A673 (cell line): ENCODE data around the gene GMPPB. TPM values are rescaled to one million over a fixed set of nuclear protein-coding genes. Genes with fewer than 3 reads are reported as not detected.

ENCODE experiments used
- BruUV-seq: library from RNA; stranded (reverse); fragments of 400-500 nt; replicated peaks from 2 replicates; lab custom pipeline; 2021; lab: Mats Ljungman, UMichigan
- CTCF ChIA-PET: fragments of 300-600 bp; sonication (Branson Sonifier 250); formaldehyde crosslinking; loops from one replicate; lab custom pipeline; 2022; ENCODE audit warnings: antibody characterized with exemption; lab: Charles Lee
- POLR2A ChIA-PET: fragments of 300-600 bp; sonication (Branson Sonifier 250); formaldehyde crosslinking; loops from one replicate; lab custom pipeline; 2022; ENCODE audit warnings: antibody characterized with exemption; ENCODE audit not compliant: low non-redundant PET; lab: Charles Lee
- DNase-seq: peaks from one replicate; pipeline ENCODE4 v3.0.0-alpha.2; 2015; ENCODE audit warnings: low spot score
- H3K27ac ChIP-seq: fragments of 200-600 bp; sonication (generic); 2 replicates; pipeline ENCODE4 v1.5.1; 2016; ENCODE audit warnings: mixed run types, low read depth, mild to moderate bottlenecking, mixed read lengths, antibody characterized with exemption, low read length; ENCODE audit not compliant: poor library complexity, severe bottlenecking
- H3K27me3 ChIP-seq: fragments of 200-600 bp; sonication (generic); replicated peaks from 2 replicates; pipeline ENCODE4 v1.6.1; 2017; ENCODE audit warnings: mixed run types, low read depth, mild to moderate bottlenecking, mixed read lengths, antibody characterized with exemption, low read length; ENCODE audit not compliant: insufficient read depth, poor library complexity
- H3K36me3 ChIP-seq: fragments of 200-600 bp; sonication (generic); 2 replicates; pipeline ENCODE4 v1.6.1; 2016; ENCODE audit warnings: mixed run types, mild to moderate bottlenecking, mixed read lengths, antibody characterized with exemption, low read length; ENCODE audit not compliant: insufficient read depth, poor library complexity, severe bottlenecking
- H3K4me1 ChIP-seq: fragments of 200-600 bp; sonication (generic); 2 replicates; pipeline ENCODE4 v1.6.1; 2017; ENCODE audit warnings: mixed run types, mild to moderate bottlenecking, mixed read lengths, antibody characterized with exemption, low read length; ENCODE audit not compliant: insufficient read depth, poor library complexity, severe bottlenecking
- H3K4me3 ChIP-seq: fragments of 200-600 bp; sonication (generic); 2 replicates; pipeline ENCODE4 v1.5.1; 2016; ENCODE audit warnings: low read depth, mixed run types, mild to moderate bottlenecking, mixed read lengths, low read length; ENCODE audit not compliant: poor library complexity, severe bottlenecking
- H3K9me3 ChIP-seq: fragments of 200-600 bp; sonication (generic); 2 replicates; pipeline ENCODE4 v1.6.1; 2016; ENCODE audit warnings: mixed run types, low read depth, mild to moderate bottlenecking, mixed read lengths, antibody characterized with exemption, low read length; ENCODE audit not compliant: poor library complexity, severe bottlenecking
- EZH2 ChIP-seq: fragments of 200-600 bp; sonication (generic); IDR thresholded peaks from 2 replicates; pipeline ENCODE4 v1.6.1; 2017; ENCODE audit warnings: borderline replicate concordance, low read depth, mild to moderate bottlenecking, mixed read lengths, antibody characterized with exemption, low read length; ENCODE audit not compliant: poor library complexity, severe bottlenecking
- intact Hi-C: fragments of 100-400 bp; cut with micrococcal nuclease; formaldehyde crosslinking; loops from one replicate; pipeline ENCODE4 v1.10.0; 2022; ENCODE audit not compliant: unreplicated experiment
- total RNA-seq: library from RNA; stranded (reverse); gene quantifications from 2 replicates; pipeline ENCODE4 v1.2.3, GENCODE V29; 2021
- TF ChIP-seq, protein P1 (sequence below): fragments of 300-800, 200-600 bp; sonication (generic); conservative IDR thresholded peaks from 2 replicates; pipeline ENCODE4 v1.5.1; 2017; ENCODE audit warnings: low read depth, mild to moderate bottlenecking, antibody characterized with exemption, low read length, moderate library complexity, mixed read lengths

The GMPPB gene
- total RNA-seq, 1 experiment from 2014 or later, result 15.2 TPM

DNA sequence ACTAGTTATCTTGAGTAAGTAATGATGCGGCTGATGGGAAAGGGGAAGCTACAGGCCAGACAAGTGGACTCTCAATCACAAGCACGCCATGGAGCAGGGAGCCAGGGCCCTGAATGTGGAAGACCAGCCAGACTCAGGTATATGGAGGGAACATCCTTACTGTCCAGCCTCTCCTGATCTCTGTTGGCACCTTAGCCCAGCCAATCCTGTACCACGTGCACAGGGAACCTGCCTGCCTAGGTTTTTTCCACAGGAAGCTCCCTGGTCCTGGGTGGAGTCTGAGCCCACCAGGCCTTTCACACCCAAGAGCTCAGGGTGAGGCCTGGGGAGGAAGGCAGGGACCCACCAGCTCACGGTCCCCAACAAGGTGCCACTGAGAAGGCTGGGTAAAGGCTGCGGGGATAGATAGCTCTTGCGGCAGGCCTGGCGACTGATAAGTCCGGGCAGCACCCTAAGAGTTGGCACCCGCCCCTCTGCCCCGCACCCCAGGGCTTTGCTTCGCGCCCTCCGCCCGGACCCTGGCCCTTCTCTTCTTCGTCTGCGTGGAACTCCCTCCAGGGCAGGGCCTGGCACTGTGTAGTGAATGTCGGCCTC, 50.5 kb downstream of the GMPPB start:
- intact Hi-C loops, result no loop called here
- no peaks in the 10 kb centered on the region for H3K9me3 ChIP-seq
- peaks cover 2% of the 10 kb centered on the region for H3K36me3 ChIP-seq
- no peak for DNase-seq
- no peaks in the 10 kb centered on the region for H3K4me1 ChIP-seq
- H3K27me3 ChIP-seq, result no peaks in the 10 kb centered on the region
- peak overlapping the region; percentile 69 for H3K4me3 ChIP-seq
- CTCF ChIA-PET, result interaction anchor here (0.6 to 0.9 kb wide), 2 partner anchors 62 to 133 kb away, joined by 4 read pairs; no protein-coding TSS in a partner anchor
- no TSS peak for BruUV-seq
- no peak for TF ChIP-seq EZH2
- TF ChIP-seq, protein P1, sequence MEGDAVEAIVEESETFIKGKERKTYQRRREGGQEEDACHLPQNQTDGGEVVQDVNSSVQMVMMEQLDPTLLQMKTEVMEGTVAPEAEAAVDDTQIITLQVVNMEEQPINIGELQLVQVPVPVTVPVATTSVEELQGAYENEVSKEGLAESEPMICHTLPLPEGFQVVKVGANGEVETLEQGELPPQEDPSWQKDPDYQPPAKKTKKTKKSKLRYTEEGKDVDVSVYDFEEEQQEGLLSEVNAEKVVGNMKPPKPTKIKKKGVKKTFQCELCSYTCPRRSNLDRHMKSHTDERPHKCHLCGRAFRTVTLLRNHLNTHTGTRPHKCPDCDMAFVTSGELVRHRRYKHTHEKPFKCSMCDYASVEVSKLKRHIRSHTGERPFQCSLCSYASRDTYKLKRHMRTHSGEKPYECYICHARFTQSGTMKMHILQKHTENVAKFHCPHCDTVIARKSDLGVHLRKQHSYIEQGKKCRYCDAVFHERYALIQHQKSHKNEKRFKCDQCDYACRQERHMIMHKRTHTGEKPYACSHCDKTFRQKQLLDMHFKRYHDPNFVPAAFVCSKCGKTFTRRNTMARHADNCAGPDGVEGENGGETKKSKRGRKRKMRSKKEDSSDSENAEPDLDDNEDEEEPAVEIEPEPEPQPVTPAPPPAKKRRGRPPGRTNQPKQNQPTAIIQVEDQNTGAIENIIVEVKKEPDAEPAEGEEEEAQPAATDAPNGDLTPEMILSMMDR, result no peak
- POLR2A ChIA-PET, result no interaction called here
- H3K27ac ChIP-seq, result peak overlapping the region; percentile 90

DNA sequence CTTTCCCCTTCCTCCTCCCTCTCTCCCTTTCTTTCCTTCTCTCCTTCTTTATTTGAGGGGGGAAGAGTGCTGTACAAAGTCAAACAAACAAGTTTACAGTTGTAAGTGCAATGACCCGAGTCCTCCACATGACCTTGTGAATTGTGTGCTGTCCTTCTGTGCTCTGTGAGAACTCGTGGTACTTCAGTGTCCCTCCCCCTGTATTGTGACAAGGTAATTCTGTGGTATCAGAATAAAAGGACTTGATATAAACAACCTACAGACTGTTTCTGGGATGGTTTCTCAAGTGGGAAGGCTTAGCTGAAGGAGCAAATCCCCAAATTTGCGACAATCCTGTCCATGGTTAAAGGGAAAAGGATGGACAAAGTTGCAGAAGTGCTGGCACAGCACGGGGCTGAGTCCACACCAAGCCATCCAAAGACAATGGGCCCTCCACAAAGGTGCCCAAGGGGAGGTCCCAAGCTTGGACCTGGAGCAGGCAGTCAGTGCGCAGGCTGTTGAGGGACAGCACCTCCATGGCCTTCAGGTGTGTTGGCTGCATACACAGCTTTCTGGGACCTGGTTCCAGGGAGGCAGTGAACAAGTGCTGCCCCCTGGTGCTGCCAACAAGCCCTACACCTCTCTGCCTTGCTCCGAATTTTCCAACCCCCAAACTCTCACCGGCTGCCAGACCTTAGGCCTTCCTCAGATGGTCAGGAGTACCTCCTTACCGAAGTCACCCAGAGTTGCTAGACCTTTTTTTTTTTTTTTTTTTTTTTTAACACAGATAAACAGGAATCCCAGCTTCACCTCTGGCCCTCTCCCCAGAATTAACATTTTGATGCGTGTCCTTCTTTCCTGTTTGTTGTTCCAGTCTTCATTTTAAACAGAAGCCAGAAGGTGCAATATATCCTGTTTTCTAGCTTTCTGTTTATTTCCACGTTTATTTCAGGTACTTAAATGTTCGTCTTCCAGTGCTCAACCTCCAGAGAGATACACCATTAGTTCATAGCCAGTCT, 52.2 kb downstream of the GMPPB start:
- no TSS peak for BruUV-seq
- no peaks in the 10 kb centered on the region for H3K27me3 ChIP-seq
- no peaks in the 10 kb centered on the region for H3K9me3 ChIP-seq
- intact Hi-C loops, result loop anchor here (1.0 kb wide), 1 partner anchor 132 kb away; no protein-coding TSS in a partner anchor
- TF ChIP-seq, protein P1, result peak; percentile 66
- no peak for TF ChIP-seq EZH2
- ChIA-PET POLR2A (interaction anchor here (0.6 kb wide), 2 partner anchors 132 to 134 kb away, joined by 4 to 19 read pairs; no protein-coding TSS in a partner anchor), CTCF (interaction anchor here (0.5 to 1.6 kb wide), 3 partner anchors 107 to 306 kb away, joined by 3 to 33 read pairs (median 13); no protein-coding TSS in a partner anchor)
- no peaks in the 10 kb centered on the region for H3K4me1 ChIP-seq
- peaks cover 2% of the 10 kb centered on the region for H3K36me3 ChIP-seq
- H3K4me3 ChIP-seq, result no peak overlapping the region
- H3K27ac ChIP-seq, result no peak overlapping the region
- DNase-seq, result peak; percentile 43

DNA sequence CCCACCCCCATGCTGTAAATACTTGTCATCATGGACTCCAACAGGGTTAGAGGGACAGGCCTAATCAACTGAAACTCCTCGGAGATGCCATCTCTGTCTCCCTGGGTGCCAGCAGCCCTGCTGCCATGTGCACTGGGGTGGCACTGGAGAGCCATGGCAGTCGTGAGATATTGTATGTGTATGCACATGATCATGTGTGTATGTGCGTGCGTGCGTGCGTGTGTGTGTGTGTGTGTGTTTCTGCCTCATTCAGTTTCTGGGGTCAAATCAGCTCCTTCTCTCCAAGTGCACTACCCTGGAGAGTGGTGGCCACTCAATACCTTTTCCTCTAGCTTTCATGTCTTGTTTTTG, 52.8 kb downstream of the GMPPB start:
- Histone ChIP-seq H3K36me3 (no peaks in the 10 kb centered on the region), H3K4me1 (no peaks in the 10 kb centered on the region), H3K4me3 (no peak overlapping the region), H3K27ac (no peak overlapping the region), H3K9me3 (no peaks in the 10 kb centered on the region), H3K27me3 (no peaks in the 10 kb centered on the region)
- CTCF ChIA-PET, result interaction anchor here (1.6 kb wide), 1 partner anchor 131 kb away, joined by 33 read pairs; no protein-coding TSS in a partner anchor
- DNase-seq, result no peak
- no TSS peak for BruUV-seq
- POLR2A ChIA-PET, result no interaction called here
- no peak for TF ChIP-seq EZH2
- TF ChIP-seq, protein P1, result no peak
- intact Hi-C loops, result loop anchor here (1.0 kb wide), 1 partner anchor 132 kb away; no protein-coding TSS in a partner anchor
